Lung microvascular endothelial cell (primary cell): ENCODE results near the gene CLTCL1. TPM values are rescaled to one million over a fixed set of nuclear protein-coding genes. Genes with fewer than 3 reads are reported as not detected.
"Not testable (repeated sequence)": the region's sequence is repeated elsewhere in the genome, so short reads cannot be mapped to it uniquely, and the experiment has no call there.

ENCODE experiments used
- DNase-seq, 2 donors: peaks; one replicate each; pipeline versions ENCODE4 v3.0.0 to v3.0.0-alpha.2; 2010; ENCODE audit warnings: low read depth in 2 of 2
- total RNA-seq: library from RNA; depleted of rRNA; stranded (reverse); fragments of >200 nt; gene quantifications from 2 replicates; pipeline ENCODE4 v1.2.1, GENCODE V29; 2014

The CLTCL1 gene
- total RNA-seq, 1 donor from 2014 or later, result 4.0 TPM

- DNase-seq, result no peak
Observed at GRCh38 chr22:19176732-19177131, 114.8 kb downstream of the CLTCL1 start.

DNA sequence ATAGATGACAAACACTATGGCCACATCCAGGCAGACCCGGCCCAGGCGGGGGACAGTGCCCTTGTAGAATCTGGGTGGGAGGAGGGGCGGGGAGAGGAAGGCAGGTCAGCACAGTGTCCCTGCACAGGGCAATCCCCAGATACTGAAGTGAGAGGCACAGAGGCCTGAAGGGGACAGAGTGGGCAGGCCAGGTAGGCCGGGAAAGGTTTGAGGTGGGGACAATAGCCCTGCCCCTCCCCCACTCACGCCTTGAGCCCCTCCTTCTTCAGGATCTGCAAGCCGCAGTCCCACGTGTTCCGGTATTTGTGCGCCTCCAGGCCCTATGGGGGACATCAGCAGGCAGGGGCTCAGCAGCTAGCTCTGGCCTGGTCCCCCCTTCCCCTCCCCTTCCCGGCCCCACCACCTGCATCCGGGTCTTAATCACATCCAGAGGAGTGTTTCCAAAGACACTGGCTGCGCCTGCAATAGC, 115.3 kb downstream of the CLTCL1 start:
- DNase-seq, result no peak

DNA sequence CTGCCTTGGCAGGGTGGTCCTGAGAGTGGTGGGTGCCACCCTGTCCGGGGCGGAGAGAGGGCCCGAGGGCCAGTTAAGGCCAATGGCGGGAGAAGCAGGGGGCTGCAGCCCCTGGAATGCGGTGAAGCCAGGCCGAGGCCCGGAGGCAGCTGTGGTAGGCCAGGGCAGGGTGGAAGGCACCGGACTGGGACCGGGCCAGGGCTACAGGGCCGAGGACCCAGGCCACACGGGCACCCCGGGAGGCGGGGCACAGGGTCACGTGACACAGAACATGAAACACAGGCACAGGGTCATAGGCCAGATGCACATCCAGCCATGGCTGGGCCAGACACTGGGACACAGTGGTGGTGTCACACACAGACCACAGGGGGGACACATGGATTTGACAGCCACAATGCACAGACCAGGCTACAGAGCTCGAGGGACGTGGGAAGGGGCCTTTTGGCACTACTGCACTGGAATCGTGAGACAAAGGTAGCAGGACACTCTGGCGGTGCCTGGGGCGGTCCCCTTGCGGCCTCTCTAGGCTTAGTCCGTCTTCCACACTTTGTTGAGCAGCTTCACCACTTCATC, 115.8 kb downstream of the CLTCL1 start:
- DNase-seq, result no peak

DNA sequence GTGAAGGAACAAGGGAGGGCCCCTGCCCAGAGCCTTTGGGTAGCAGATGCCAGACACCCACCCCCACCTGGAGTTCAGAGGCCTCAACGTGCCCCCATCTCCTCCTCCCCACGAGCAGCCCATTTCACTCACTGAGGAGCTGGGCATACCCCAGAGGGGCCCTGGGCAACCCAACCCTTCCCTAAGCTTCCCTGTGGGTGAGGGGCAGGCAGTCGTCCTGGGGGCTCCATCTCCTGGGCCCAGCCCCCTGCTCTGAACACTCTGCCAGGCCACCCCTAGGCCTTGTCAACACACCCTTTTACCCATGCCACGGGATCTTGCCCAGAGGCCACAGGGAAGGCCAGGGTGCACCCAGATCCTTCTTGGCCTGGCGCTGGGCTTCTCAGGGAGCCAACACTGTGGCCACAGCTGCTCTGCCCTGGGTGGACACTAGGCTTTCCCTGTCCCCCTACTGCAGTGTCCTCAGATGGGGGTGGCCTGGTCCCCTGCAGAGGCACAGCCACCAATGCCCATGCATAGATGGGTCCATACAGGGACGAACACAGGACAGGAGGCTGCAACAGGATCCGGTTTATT, 116.4 kb downstream of the CLTCL1 start:
- DNase-seq, result no peak

- DNase-seq, result peak; percentile 49 to 62
Observed at GRCh38 chr22:19174106-19175025, 117.2 kb downstream of the CLTCL1 start.

GRCh38 chr22:19173047-19174035, 118.2 kb downstream of the CLTCL1 start:
- no peak for DNase-seq

DNA sequence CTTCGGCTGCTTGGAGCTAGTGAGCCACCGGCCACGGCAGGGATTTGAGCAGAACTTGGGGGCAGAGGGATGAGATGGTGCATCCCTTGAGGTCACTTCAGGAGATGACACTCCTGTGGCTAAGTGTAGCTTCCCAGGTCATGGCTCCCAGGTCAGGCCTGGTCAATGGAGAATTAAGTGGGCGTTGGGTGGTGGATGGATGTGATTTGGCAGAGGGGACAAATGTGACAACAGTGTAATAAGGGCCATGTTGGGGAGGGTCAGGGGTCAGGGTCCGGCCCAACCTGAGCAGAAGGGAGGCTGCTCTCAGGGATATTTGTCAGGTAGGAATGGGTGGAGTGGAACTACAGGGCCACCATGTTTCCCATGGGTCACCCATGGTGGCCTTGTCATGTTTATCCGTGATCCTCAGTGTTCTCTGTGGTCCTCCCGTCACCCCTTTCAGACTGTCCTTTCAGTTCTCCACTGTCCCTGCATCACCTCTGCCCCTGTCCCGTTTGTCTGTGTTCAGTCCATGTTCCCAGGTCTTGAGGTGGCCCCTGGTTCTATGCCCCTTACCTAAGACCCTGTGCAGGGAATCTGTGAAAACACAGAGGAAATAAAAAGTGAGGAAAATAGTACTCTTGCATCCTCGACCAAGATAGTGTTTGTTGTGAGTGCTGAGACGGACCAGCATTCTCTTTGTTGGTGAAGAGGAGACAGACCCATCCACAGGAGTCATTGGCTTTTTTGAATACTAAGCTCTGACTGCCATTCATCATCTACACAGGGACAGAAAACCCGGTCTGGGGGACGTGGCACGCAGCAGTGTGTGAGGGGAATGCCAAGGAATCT, 119.1 kb downstream of the CLTCL1 start:
- no peak for DNase-seq

DNA sequence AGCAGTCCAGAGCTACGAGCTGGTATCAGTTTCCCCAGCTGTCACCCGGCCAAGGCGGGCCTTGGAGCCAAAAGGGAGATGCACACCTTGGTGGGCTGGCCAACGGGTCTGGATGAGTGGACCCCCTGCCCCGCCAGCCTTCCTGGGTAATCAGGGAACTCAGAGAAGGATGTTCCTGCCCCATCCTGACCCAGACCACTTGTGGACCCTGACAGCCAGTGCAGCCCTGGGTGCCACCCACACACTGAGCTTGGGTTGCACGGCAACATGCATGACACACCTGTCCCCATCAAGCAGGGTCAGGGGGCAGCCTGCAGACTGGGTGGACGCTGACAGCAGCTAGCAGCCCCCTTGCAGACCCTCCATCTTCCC, 121.6 kb downstream of the CLTCL1 start:
- no peak for DNase-seq

GRCh38 chr22:19169002-19169946, 122.2 kb downstream of the CLTCL1 start:
- DNase-seq, result no peak

DNA sequence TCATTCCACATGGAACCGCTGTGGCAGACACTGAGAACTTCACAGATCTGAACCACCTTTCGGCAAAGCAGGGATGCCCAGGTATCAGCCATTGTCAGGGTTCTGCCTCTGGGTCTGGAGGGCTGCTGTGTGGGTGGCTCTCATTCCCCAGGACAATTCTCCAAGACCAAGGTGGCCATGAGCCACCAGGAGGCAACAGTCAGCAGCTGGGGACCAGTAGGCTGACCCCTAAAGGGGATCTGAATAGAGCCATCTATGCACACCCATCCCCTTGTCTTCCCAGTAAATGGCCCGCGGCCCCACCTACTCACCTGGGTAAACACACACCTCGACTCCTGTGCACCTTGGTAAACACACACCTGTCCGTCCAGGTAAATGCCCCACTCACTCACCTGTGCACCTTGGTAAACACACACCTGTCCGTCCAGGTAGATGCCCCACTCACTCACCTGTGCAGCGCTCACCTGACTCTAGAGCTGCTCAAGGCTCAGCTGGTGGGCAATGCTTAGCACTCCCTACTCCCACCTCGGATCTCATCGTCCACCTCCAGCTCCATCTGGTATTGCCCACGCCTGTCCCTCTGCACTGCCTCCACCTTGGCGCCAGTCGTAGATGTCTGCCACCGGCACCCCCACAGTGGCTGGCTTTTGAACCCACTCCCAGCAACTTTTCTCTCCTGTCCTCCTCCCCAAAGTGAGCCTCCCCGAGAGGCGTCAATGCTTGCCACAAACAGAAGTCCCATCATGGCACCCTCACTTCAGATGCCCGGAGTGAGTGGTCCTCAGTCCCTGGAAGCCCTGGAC, 123.2 kb downstream of the CLTCL1 start:
- no peak for DNase-seq

GRCh38 chr22:19167106-19167869, 124.2 kb downstream of the CLTCL1 start:
- DNase-seq, result no peak

GRCh38 chr22:19166421-19166820, 125.1 kb downstream of the CLTCL1 start:
- DNase-seq, result no peak

DNA sequence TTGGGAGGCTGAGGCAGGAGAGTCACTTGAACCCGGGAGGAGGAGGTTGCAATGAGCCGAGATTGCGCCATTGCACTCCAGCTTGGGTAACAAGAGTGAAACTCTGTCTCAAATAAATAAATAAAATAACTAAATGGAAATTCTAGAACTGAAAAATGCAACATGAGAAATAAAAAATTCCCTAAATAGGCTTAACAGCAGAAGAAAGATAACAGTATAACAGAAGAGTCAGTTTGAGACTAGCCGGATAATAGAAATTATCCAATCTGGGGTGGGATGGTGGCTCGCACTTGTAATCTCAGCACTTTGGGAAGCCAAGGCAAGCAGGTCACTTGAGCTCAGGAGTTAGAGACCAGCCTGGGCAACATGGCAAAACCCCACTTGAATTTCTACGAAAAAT, 127.1 kb downstream of the CLTCL1 start:
- no peak for DNase-seq

- DNase-seq, result not testable (repeated sequence)
Observed at GRCh38 chr22:19158649-19159048, 132.9 kb downstream of the CLTCL1 start.

DNA sequence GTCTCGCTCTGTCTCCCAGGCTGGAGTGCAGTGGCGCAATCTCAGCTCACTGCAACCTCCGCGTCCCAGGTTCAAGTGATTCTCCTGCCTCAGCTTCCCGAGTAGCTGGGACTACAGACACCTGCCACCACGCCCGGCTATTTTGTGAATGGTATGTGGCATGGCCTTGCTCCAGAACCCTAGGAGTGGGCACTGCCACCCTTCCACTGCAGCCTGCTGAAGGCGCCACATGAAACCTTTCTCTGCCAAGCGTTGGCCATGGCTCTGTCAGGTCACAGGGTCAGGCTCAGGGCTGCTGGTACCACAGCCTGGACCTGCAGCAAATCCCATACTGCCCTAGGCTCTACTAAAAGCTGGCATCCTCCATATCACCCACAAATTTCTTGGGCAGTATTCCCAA, 135.4 kb downstream of the CLTCL1 start:
- not testable (repeated sequence) for DNase-seq

- DNase-seq, result no peak
Observed at GRCh38 chr22:19152942-19153883, 138.3 kb downstream of the CLTCL1 start.
